ENCODE data around the gene DNAAF9. TPM values are rescaled to one million over a fixed set of nuclear protein-coding genes. Genes with fewer than 3 reads are reported as not detected.

DNAAF9 gene
- total RNA-seq, 3 donors from 2014 or later (not counting 1 experiment from before 2014, with no cell fraction given), result 4.1 to 6.9 (median 4.8) TPM

- no peak for TF ChIP-seq CTCF (IDR thresholded peaks at IDR 0.05)
- H3K27ac Mint-ChIP-seq, result no peak overlapping the region
Measured at GRCh38 chr20:3414122-3414521, 6.7 kb upstream of the DNAAF9 start.

GRCh38 chr20:3413393-3413889 is 6.0 kb upstream of the DNAAF9 start:
- Mint-ChIP-seq H3K27me3 (ENCODE audit: low read depth in 2 of 2) (peaks cover 10 to 14% of the 10 kb centered on the region in 2 donors), H3K4me1 (peaks cover 10 to 12% of the 10 kb centered on the region in 2 donors), H3K4me3 (no peak overlapping the region), H3K9me3 (no peaks in the 10 kb centered on the region), H3K36me3 (no peaks in the 10 kb centered on the region), H3K27ac (no peak overlapping the region)
- Histone ChIP-seq H3K27me3 (ENCODE audit: control insufficient read depth, insufficient read depth, low read length) (peaks cover 4% of the 10 kb centered on the region), H3K4me1 (ENCODE audit: control insufficient read depth, insufficient read depth, low read length) (peaks cover 7% of the 10 kb centered on the region), H3K9me3 (ENCODE audit: control insufficient read depth, insufficient read depth, low read length) (no peaks in the 10 kb centered on the region), H3K36me3 (ENCODE audit: control insufficient read depth, insufficient read depth, low read length) (no peaks in the 10 kb centered on the region), H3K4me3 (ENCODE audit: low read length) (no peak overlapping the region), H3K27ac (ENCODE audit: low read length) (no peak overlapping the region)
- ATAC-seq (no peak), DNase-seq (no peak)
- intact Hi-C loops (cut with micrococcal nuclease), result no loop called here
- no peak for TF ChIP-seq CTCF (IDR thresholded peaks at IDR 0.05)
- 97% methylated on average over 4 of the region's 4 CpGs for WGBS (ENCODE audit: insufficient coverage)

More at GRCh38 chr20:3414122-3414521, 6.7 kb upstream of the DNAAF9 start:
- Histone ChIP-seq H3K27me3 (ENCODE audit: control insufficient read depth, insufficient read depth, low read length) (peaks cover 4% of the 10 kb centered on the region), H3K4me1 (ENCODE audit: control insufficient read depth, insufficient read depth, low read length) (peaks cover under 1% of the 10 kb centered on the region), H3K9me3 (ENCODE audit: control insufficient read depth, insufficient read depth, low read length) (no peaks in the 10 kb centered on the region), H3K27ac (ENCODE audit: low read length) (no peak overlapping the region), H3K36me3 (ENCODE audit: control insufficient read depth, insufficient read depth, low read length) (no peaks in the 10 kb centered on the region), H3K4me3 (ENCODE audit: low read length) (no peak overlapping the region)
- intact Hi-C loops (cut with micrococcal nuclease), result no loop called here
- no peak for ATAC-seq
- Mint-ChIP-seq H3K36me3 (no peaks in the 10 kb centered on the region), H3K9me3 (no peaks in the 10 kb centered on the region), H3K4me3 (no peak overlapping the region), H3K27me3 (ENCODE audit: low read depth in 2 of 2) (peaks cover 10 to 14% of the 10 kb centered on the region in 2 donors), H3K4me1 (peaks cover 4 to 5% of the 10 kb centered on the region in 2 donors)
- WGBS (ENCODE audit: insufficient coverage), result 100% methylated on average over 2 of the region's 2 CpGs
- DNase-seq, result no peak

- ATAC-seq (no peak), DNase-seq (no peak)
- H3K27me3 ChIP-seq (ENCODE audit: control insufficient read depth, insufficient read depth, low read length), result peaks cover 4% of the 10 kb centered on the region
- Mint-ChIP-seq H3K27me3 (ENCODE audit: low read depth in 2 of 2) (peaks cover 10 to 14% of the 10 kb centered on the region in 2 donors), H3K9me3 (no peaks in the 10 kb centered on the region), H3K27ac (no peak overlapping the region), H3K4me3 (no peak overlapping the region), H3K36me3 (no peaks in the 10 kb centered on the region), H3K4me1 (peaks cover 16 to 19% of the 10 kb centered on the region in 2 donors)
- TF ChIP-seq CTCF (IDR thresholded peaks at IDR 0.05), result no peak
- H3K27ac ChIP-seq (ENCODE audit: low read length), result no peak overlapping the region
- peaks cover 12% of the 10 kb centered on the region for H3K4me1 ChIP-seq (ENCODE audit: control insufficient read depth, insufficient read depth, low read length)
- H3K36me3 ChIP-seq (ENCODE audit: control insufficient read depth, insufficient read depth, low read length), result no peaks in the 10 kb centered on the region
- no peak overlapping the region for H3K4me3 ChIP-seq (ENCODE audit: low read length)
- no peaks in the 10 kb centered on the region for H3K9me3 ChIP-seq (ENCODE audit: control insufficient read depth, insufficient read depth, low read length)
- WGBS (ENCODE audit: insufficient coverage), result 93% methylated on average over 10 of the region's 11 CpGs
- intact Hi-C loops (cut with micrococcal nuclease), result no loop called here
Measured at GRCh38 chr20:3412600-3413392, 5.3 kb upstream of the DNAAF9 start.
